Measurements from ENCODE around the gene HIGD1B.

The HIGD1B gene

GRCh38 chr17:44875761-44876160 lies 28.1 kb downstream of the HIGD1B start:
- peaks cover 72 to 86% of the 10 kb centered on the region in 2 experiments for H3K36me3 ChIP-seq (ENCODE audit: control insufficient read depth in 2 of 2, insufficient read depth in 1 of 2, low read length in 2 of 2)
- H3K9me3 ChIP-seq (ENCODE audit: control insufficient read depth, insufficient read depth, low read depth, low read length): no peaks in the 10 kb centered on the region
- CTCF ChIA-PET: interaction anchor here (0.6 to 13.6 kb wide), 3 partner anchors 8 to 222 kb away, joined by 3 to 221 read pairs (median 83); no protein-coding TSS in a partner anchor
- POLR2A ChIA-PET: no interaction called here
- no peak for TF ChIP-seq WT1 (tag by site-specific recombination; IDR thresholded peaks at IDR 0.05)
- TF ChIP-seq ZNF571 (tag by site-specific recombination; IDR thresholded peaks at IDR 0.05): no peak
- no peak for TF ChIP-seq ZBTB7A (tag by site-specific recombination; IDR thresholded peaks at IDR 0.05; ENCODE audit: low read depth)
- TF ChIP-seq ZSCAN4 (tag by site-specific recombination; IDR thresholded peaks at IDR 0.05): no peak
- TF ChIP-seq BCL11B (tag by site-specific recombination; IDR thresholded peaks at IDR 0.05; ENCODE audit: low read depth): no peak
- no peak for TF ChIP-seq ELK4 (IDR thresholded peaks at IDR 0.05; ENCODE audit: borderline replicate concordance, low read depth, low read length)
- TF ChIP-seq ZNF600 (tag by site-specific recombination; IDR thresholded peaks at IDR 0.05): no peak
- TF ChIP-seq ZNF362 (tag by site-specific recombination; IDR thresholded peaks at IDR 0.05): no peak
- no peak for TF ChIP-seq ZNF114 (tag by site-specific recombination; IDR thresholded peaks at IDR 0.05)
- no peak for TF ChIP-seq TRIM28 (IDR thresholded peaks at IDR 0.05; ENCODE audit: borderline replicate concordance, low read length)
- no peak for TF ChIP-seq MEIS1 (CRISPR knock-in tag; IDR thresholded peaks at IDR 0.05; ENCODE audit: borderline replicate concordance)
- TF ChIP-seq SCRT2 (tag by site-specific recombination; IDR thresholded peaks at IDR 0.05): no peak
- no peak for TF ChIP-seq ZNF2 (tag by site-specific recombination; IDR thresholded peaks at IDR 0.05)
- no peak for TF ChIP-seq ZNF660 (tag by site-specific recombination; IDR thresholded peaks at IDR 0.05)
- no peak for TF ChIP-seq INSM2 (tag by site-specific recombination; IDR thresholded peaks at IDR 0.05)
- no peak overlapping the region for H3K27ac ChIP-seq (ENCODE audit: extremely low read depth, low read depth, low read length)
- no peaks in the 10 kb centered on the region for H3K4me1 ChIP-seq (ENCODE audit: control insufficient read depth, insufficient read depth, low read length)
- H3K4me3 ChIP-seq (ENCODE audit: low read depth, low read length): no peak overlapping the region

- no peak overlapping the region for H3K27ac ChIP-seq (ENCODE audit: extremely low read depth, low read depth, low read length)
- ChIA-PET CTCF (interaction anchor here (0.5 to 13.6 kb wide), 10 partner anchors 10 to 432 kb away, joined by 3 to 221 read pairs (median 4); a partner anchor contains a TSS), POLR2A (interaction anchor here (0.7 to 1.3 kb wide), 3 partner anchors 95 to 271 kb away, joined by 3 to 4 read pairs (median 4); partner anchors contain the start of gene HEXIM1)
- no peaks in the 10 kb centered on the region for H3K9me3 ChIP-seq (ENCODE audit: control insufficient read depth, insufficient read depth, low read depth, low read length)
- H3K4me1 ChIP-seq (ENCODE audit: control insufficient read depth, insufficient read depth, low read length): no peaks in the 10 kb centered on the region
- H3K36me3 ChIP-seq (ENCODE audit: control insufficient read depth in 2 of 2, insufficient read depth in 1 of 2, low read length in 2 of 2): peaks cover 76 to 90% of the 10 kb centered on the region in 2 experiments
- H3K4me3 ChIP-seq (ENCODE audit: low read depth, low read length): no peak overlapping the region
- TF ChIP-seq GLI4 (tag by site-specific recombination; IDR thresholded peaks at IDR 0.05) (no peak), ZNF311 (tag by site-specific recombination; IDR thresholded peaks at IDR 0.05; ENCODE audit: borderline replicate concordance) (no peak), ZNF701 (tag by site-specific recombination; IDR thresholded peaks at IDR 0.05) (no peak), ZNF585B (tag by site-specific recombination; IDR thresholded peaks at IDR 0.05) (no peak), ZNF777 (tag by site-specific recombination; IDR thresholded peaks at IDR 0.05; ENCODE audit: borderline replicate concordance) (no peak), ZNF138 (tag by site-specific recombination; IDR thresholded peaks at IDR 0.05; ENCODE audit: borderline replicate concordance) (no peak), ZBTB7A (tag by site-specific recombination; IDR thresholded peaks at IDR 0.05; ENCODE audit: low read depth) (no peak), ZBTB8A (tag by site-specific recombination; IDR thresholded peaks at IDR 0.05) (no peak), ZNF571 (tag by site-specific recombination; IDR thresholded peaks at IDR 0.05) (no peak), KLF9 (tag by site-specific recombination; IDR thresholded peaks at IDR 0.05; ENCODE audit: low read depth) (no peak), REPIN1 (tag by site-specific recombination; IDR thresholded peaks at IDR 0.05; ENCODE audit: low read depth) (no peak), SP3 (tag by site-specific recombination; IDR thresholded peaks at IDR 0.05) (no peak), ZNF26 (tag by site-specific recombination; IDR thresholded peaks at IDR 0.05) (no peak), MYNN (tag by site-specific recombination; IDR thresholded peaks at IDR 0.05; ENCODE audit: borderline replicate concordance) (no peak), ZNF658 (tag by site-specific recombination; IDR thresholded peaks at IDR 0.05) (no peak), ZNF510 (tag by site-specific recombination; IDR thresholded peaks at IDR 0.05; ENCODE audit: insufficient replicate concordance) (no peak), YY2 (tag by site-specific recombination; IDR thresholded peaks at IDR 0.05) (no peak), ZNF37A (tag by site-specific recombination; IDR thresholded peaks at IDR 0.05) (no peak)
These were observed 29.4 kb downstream of the HIGD1B start for GRCh38 chr17:44877121-44877520.
